OCI-LY7 (cell line): ENCODE measurements around the gene MAPT.

Experiments used
- EZH2phosphoT487 ChIP-seq: fragments of 200-600 bp; sonication (generic); IDR thresholded peaks from 2 replicates; pipeline ENCODE4 v1.6.1; 2018; ENCODE audit warnings: low read depth, borderline replicate concordance, mild to moderate bottlenecking, mixed run types, antibody characterized with exemption, low read length, moderate library complexity, mixed read lengths
- TF ChIP-seq, protein P1 (sequence below): fragments of 200-600 bp; sonication (generic); conservative IDR thresholded peaks from 2 replicates; pipeline ENCODE4 v1.5.1; 2014; ENCODE audit warnings: mild to moderate bottlenecking, antibody characterized with exemption, low read length, moderate library complexity, mixed read lengths

DNA sequence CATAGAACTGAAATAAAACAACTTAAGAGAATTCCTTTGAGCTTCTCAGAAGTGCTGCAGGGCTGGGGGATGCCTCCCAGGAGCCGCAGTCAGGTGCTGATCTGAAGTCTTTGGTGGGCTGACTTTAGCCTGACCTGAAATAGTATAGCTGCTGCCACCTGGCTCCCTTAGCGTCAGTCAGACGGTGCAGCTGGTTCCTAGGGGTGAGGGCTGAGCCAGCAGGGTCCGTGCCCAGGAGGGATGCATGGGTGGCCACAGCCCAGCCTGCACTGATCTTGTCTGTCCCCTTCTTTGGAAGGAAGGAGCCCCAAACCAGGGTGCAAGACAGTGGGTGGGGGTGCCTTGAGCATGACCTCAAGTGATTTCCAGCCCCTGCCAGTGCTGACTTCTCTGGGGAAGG, 11.5 kb downstream of the MAPT start:
- TF ChIP-seq, protein P1, sequence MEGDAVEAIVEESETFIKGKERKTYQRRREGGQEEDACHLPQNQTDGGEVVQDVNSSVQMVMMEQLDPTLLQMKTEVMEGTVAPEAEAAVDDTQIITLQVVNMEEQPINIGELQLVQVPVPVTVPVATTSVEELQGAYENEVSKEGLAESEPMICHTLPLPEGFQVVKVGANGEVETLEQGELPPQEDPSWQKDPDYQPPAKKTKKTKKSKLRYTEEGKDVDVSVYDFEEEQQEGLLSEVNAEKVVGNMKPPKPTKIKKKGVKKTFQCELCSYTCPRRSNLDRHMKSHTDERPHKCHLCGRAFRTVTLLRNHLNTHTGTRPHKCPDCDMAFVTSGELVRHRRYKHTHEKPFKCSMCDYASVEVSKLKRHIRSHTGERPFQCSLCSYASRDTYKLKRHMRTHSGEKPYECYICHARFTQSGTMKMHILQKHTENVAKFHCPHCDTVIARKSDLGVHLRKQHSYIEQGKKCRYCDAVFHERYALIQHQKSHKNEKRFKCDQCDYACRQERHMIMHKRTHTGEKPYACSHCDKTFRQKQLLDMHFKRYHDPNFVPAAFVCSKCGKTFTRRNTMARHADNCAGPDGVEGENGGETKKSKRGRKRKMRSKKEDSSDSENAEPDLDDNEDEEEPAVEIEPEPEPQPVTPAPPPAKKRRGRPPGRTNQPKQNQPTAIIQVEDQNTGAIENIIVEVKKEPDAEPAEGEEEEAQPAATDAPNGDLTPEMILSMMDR: no peak
- no peak for TF ChIP-seq EZH2phosphoT487
